IPS DF 19.7 (cell line): ENCODE measurements around the gene RACGAP1.
"Not testable (repeated sequence)": the region's sequence is repeated elsewhere in the genome, so short reads cannot be mapped to it uniquely, and the experiment has no call there.

Experiments
- DNase-seq: peaks from one replicate; pipeline ENCODE4 v3.0.0-alpha.2; 2013; ENCODE audit warnings: low read depth, low spot score

Gene RACGAP1

DNA sequence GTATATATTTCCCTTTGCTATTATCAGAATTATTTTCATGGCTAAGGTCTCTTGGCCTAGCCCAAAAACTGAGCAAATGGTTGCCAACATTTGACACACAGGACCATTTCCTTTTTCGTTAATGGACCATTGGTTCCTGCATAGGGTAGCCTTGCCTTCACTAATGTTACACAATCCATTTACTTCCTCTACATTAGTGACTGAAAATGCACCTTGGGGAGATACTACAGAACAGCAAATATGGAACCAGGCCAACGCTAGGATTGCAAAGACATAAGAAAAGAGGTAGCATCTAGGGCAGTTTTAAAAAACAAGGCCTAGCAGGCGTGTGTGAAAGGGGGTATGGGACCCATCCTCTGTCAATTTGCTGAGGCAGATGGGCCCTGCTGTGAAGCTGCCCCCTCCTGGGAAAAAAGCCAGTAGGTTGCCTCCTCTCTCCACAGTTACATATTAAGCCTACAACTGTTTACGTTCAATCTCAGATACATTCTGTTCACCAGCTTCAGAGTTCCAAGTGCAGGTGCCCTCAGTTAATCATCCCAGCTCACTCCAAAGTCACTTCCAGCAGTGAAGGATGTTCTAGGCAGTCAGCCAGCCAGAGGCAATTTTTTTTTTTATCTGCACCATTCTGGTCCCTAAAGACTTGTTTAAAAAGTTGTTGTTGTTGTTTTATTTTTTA lies 37.5 kb downstream of the RACGAP1 start:
- no peak for DNase-seq

GRCh38 chr12:49986476-49986875 lies 38.8 kb downstream of the RACGAP1 start:
- not testable (repeated sequence) for DNase-seq

GRCh38 chr12:49985981-49986380 lies 39.3 kb downstream of the RACGAP1 start:
- no peak for DNase-seq

- no peak for DNase-seq
Observed at GRCh38 chr12:49984476-49985359, 40.6 kb downstream of the RACGAP1 start.

DNA sequence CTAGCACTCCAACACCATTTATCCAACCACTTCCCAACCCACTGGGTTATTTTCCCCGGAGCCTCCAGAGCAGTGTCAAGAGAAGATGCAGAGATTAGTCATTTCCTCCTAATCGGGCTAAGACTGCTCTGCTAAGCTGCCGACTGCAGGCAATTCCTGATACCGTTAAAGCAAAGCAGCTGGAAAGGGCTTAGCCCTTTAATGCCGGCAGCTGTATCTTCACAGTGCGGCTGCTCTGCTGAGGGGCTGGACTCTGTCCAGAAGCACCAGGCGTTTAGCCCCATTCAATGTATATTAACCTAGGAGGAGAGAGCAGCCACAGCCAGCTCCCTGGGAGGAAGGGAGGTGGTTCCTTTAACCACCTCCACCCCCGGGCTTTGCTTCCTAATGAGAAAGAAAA lies 41.4 kb downstream of the RACGAP1 start:
- no peak for DNase-seq

GRCh38 chr12:49982246-49983087 lies 42.8 kb downstream of the RACGAP1 start:
- DNase-seq = no peak

DNA sequence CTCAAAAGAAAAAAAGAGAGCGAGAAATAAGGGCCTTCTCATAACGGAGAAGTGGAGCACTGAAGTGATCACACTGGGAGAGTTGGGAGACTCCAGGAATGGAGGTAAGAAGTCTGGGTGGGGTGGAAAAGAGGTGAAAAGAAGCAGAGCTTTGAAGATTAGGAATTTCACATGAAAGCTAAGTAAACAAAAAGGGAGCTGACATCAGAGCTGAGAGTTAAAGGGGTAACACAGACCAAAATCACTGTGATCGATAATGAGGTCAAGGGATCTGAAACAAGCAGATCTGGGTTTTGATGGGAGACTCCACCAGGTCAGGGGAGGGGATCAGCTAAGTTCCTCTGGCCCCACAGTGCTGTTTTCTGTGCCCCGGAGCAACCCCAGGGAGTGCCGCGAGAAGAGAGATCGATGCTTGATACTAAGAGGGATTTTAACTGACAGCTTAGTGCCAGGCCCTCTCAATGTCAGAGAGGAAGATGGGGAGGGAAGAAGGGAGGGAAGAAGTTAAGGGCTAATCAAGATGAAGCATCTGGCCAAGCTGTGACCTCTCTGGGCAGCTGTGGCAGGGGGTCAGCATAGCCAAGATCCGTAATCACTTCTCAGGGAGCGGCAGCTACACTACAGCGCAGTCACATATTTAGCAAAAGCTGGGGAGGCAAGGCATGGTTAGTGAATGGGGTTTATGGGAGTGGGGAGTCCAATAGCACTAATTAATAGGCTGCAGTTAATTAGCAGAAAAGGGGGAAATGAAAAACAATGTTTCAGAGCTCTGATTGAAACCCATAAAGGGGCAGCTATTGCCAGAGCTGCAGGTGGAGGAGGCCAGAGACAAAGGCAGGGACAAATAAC lies 44.6 kb downstream of the RACGAP1 start:
- no peak for DNase-seq

GRCh38 chr12:49979791-49980190 lies 45.5 kb downstream of the RACGAP1 start:
- DNase-seq = no peak

GRCh38 chr12:49979016-49979586 lies 46.2 kb downstream of the RACGAP1 start:
- no peak for DNase-seq

DNA sequence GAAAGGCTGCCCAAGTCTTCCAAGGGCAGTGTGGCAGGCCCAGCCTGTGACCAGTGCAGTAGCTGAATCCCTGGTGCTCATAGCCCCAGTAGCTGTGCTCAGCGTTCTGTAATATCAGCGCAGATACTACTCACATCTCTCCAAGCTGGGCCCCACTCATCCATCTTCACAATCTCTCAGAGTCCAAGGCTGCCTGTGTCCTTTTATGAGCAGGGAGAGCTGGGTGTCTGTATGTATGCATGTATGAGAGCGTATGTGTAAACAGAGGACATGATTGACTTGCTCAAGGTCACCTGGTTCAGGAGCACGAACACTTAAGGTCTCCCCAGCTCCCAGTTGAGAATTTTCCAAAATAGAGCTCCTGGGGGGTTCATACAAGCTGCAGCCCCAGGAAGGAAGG lies 47.2 kb downstream of the RACGAP1 start:
- DNase-seq = no peak

DNA sequence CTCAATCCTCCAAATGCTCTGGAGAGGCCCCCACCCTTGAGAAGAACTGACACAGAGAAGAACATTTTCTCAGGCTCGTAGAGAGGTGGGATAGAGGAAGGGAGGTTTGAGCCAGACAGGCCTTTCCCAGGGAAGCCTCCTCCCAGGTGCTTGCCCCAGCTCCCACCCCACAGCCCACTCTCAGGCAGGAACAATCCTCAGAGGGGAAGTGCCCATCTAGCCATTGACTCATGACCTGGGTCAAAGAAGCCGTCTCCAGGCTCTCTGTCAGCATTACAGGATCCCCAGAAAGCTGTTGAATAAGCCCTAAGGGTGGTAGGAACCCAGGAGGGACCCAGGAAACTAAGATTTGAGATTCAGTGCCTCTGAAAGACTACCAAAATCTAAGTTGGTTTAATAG lies 48.7 kb downstream of the RACGAP1 start:
- DNase-seq = no peak

- DNase-seq = no peak
Observed at GRCh38 chr12:49975318-49975761, 50.0 kb downstream of the RACGAP1 start.

DNA sequence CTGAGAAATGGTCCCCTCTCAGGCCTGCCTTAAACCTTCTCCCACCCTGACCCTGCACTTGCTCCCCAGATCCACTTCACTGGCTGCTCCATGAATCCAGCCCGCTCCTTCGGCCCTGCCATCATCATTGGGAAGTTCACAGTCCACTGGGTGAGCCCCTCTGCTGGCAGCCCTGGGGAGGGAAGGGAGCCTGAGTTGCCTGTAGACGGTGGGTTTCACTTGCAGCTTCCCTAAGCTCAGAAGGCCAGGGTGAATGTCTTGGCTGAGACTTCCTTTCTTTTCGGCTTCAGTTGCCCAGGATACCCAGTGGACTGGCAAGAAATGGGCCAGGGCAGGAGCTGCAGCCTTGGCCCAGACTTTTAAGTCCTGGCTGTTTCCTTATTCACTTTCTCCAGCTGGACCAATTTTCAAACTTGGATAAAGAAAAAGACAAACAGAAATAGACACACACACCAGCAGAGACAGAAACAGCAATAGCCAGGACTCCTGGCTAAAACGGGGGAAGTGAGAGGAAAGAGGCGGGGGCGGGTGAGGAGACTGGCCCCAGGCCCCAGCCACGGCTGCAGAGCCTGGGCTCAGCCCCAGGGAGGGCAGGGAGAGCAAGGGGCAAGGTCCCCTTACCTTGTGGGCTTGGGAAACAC lies 50.5 kb downstream of the RACGAP1 start:
- no peak for DNase-seq

- no peak for DNase-seq
Observed at GRCh38 chr12:49974231-49974675, 51.0 kb downstream of the RACGAP1 start.

- DNase-seq = no peak
Observed at GRCh38 chr12:49973361-49973830, 51.9 kb downstream of the RACGAP1 start.

GRCh38 chr12:49972641-49973360 lies 52.5 kb downstream of the RACGAP1 start, which contains the start of gene AQP6:
Gene AQP6 (plus strand): TSS chr12:49972947. CDS start chr12:49973174, 227 bp downstream.
- no peak for DNase-seq

DNA sequence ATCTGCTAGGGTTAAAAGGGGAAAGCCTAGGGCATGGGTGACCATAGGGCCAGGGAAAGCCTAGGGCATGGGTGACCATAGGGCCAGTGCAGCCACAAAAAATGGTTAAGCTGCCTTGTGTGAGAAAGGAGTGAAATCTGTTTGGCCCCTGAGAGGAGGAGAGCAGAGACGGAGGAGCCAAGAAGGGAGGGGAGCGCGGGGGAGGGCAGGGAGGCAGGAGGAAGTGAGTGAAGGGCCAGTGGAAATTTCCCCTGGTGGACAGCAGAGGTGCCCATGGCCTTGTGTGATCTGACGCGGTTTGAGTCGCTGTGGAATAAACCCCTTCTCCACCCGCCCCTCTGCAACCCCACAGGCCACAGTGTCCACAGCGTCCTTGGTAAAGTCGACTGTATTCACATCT lies 53.2 kb downstream of the RACGAP1 start:
- no peak for DNase-seq

GRCh38 chr12:49971141-49971540 lies 54.2 kb downstream of the RACGAP1 start:
- no peak for DNase-seq

- DNase-seq = no peak
Observed at GRCh38 chr12:49970658-49971057, 54.6 kb downstream of the RACGAP1 start.
